GM18873 (cell line): Measurements from ENCODE around the gene ZNG1A.
"Not testable (repeated sequence)": the region's sequence is repeated elsewhere in the genome, so short reads cannot be mapped to it uniquely, and the experiment has no call there.

Source experiments
- ATAC-seq: cut with Tn5 transposase; IDR thresholded peaks from one replicate; pipeline ENCODE4 v1.9.1; 2021; ENCODE audit warnings: mild to moderate bottlenecking, moderate library complexity, moderate number of reproducible peaks; ENCODE audit not compliant: unreplicated experiment, low FRiP score

Gene ZNG1A

DNA sequence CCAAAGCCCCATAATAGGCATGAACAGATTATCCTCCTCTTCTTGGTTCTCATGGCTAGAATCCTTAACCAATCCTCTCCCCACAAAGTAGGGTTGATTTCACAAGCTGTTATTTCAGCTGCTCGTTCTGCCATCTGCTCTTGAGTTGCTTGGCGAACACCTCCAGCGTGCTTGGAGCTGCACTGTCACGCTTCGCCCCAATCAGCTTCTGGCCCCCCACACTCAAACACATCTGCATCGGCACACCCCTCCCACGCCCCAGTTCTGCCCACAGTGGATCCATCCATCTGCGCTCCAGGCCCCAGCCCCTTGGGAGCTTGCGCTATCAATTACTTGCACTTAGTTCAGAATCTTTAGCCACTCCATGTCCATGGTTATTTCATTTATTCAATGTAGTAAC, 78.4 kb downstream of the ZNG1A start:
- not testable (repeated sequence) for ATAC-seq

DNA sequence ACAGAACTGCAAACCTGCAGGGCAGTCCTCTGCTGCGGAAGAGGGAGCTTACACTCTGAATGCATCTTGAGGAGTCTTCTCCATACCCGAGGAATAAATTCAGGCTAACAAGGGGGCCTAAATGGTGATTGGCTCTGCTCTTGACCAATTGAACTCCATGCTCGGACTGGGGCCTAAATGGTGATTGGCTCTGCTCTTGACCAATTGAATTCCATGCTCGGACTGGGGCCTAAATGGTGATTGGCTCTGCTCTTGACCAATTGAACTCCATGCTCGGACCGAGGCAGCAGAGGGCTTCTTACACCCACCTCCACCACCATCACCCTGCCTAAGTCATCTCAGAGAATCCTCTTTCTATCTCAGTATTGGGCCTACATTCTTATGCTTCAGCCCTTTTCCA, 79.0 kb downstream of the ZNG1A start:
- not testable (repeated sequence) for ATAC-seq

DNA sequence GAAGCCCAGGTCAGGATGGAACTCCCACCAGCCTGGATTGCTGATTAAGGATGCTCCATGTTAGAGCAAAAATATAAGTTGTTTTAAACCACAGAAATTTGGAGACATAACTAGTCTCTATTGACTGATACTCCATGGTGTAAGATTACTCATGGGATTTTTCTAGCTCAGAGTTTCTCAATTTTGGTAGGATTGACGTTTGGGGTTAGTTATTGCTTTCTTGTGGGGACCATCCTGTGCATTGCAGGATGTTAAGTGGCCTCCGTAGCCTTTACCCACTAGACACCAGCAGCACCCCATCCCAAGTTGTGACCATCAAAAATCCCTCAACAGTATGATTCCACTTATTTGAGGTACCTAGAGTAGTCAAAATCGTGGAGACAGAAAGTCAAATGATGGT, 80.1 kb downstream of the ZNG1A start:
- not testable (repeated sequence) for ATAC-seq

DNA sequence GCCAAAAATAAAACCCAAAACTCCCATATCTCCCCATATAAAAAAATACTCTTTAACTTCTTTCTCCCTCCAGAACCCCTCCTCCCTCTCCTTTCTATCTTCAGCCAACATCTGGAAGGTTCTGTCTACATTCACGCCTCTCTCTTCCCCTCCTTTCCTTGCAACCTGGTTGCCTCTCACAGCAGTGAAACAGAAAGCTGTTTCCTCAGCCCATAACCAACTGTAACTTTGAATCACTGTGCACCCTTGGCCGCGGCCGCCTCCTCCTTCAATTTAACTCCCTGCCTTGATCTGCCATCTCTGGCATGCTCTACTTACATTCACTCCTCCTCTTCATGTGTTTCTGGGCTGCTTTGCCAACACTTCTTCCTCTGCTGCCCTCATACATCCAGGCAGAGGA, 83.9 kb downstream of the ZNG1A start:
- ATAC-seq = not testable (repeated sequence)

DNA sequence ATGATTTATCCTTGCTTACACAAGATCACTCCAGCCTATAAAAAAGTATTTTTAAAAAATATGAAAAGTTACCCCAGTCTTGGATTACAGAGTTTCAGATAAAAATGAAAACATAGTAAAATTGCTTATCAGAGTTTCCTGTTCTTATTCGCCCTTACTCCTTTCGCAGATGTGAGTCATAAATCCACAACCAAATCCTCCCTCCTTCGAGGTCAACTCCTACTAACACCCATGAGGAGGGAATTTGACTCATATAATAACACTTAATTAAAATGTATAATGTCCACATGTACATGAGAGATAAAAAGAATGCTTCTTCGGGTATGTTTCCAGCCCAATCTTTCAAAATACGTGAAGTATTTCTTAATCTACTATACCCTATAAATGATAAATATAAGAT, 84.5 kb downstream of the ZNG1A start:
- ATAC-seq = not testable (repeated sequence)

DNA sequence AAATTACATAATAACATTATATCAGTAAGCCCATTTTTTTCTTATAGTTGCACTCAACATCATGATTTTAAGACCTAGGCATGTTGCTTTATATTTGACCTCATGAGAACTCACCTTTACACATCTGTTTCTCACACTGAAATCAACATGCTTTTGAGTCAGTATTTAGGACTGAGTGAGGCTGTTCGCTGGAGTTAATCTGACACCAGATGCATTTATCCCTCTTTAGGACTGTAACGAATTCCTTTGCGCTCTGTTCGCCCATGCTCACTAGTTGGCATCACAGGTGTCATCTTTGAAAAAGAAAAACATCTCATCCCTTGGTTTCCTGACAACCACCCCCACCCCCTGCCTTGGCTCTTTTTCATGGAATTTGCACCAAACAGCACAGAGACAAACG, 84.9 kb downstream of the ZNG1A start:
- ATAC-seq = not testable (repeated sequence)

DNA sequence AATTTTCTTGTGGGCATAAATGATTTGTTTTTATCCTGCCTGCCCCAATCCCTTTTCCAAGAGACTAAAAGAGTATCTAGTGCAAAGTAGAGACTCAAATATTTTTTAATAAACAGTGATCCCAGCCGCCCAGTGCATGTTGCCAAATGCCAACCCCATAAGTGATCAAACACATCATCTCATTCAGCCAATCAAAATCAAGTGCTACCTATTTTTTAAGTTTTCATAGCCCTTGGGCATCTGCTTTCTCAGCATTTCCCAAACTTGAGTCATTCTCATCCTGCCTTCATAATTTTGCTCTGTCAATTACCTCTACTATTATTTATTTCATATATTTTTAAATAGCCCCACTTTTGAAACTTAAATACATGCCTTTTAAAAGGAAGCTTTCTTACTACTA, 88.0 kb downstream of the ZNG1A start:
- ATAC-seq = not testable (repeated sequence)

DNA sequence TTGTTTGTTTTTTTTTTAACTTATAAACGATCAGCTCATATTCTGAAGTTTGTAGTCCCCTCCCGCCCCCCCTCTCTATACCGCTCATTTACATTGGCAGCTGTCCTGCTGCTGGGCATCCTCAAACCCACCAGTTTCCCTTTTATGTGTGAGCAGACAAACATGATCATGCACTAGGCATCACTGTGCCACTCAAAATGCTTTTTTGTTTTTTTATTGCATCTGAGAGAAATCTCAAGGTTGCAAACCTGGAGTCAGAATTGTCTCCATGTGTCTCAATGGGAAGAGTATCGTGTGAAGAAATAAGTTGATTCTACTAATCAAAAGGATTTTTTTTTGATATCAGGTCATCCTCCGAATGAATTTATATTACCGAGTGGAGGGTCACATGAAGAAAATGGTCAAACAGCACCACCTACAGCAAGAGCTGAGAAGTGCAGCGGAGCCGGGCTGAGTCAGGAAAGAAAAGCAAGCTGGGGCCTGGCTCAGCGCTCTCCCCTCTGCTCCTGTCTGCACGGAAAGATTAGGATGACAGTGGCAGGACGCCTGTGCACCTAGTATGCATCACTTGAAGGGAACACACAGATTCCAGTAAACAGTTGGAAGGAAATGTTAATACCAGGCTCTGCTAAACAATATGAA, 90.3 kb downstream of the ZNG1A start:
- peak; percentile 62 for ATAC-seq

DNA sequence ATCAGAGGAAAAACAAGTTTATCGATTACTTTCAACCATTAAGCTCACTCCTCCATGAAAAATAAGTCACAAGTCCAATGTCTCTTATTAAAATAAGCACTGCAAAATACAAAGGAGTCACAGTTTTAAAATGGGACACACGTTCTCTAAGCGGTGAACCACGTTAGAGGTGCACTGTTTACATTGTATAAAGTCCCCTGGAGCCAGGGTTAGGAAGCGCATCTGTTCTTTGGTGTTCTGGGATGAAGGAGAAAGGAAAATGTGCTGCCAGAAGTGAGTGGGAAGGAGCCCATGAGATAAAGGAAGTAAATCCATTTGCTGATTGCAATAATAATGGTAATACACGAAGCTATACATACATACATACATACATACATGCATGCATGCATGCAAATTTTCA, 91.0 kb downstream of the ZNG1A start:
- not testable (repeated sequence) for ATAC-seq

DNA sequence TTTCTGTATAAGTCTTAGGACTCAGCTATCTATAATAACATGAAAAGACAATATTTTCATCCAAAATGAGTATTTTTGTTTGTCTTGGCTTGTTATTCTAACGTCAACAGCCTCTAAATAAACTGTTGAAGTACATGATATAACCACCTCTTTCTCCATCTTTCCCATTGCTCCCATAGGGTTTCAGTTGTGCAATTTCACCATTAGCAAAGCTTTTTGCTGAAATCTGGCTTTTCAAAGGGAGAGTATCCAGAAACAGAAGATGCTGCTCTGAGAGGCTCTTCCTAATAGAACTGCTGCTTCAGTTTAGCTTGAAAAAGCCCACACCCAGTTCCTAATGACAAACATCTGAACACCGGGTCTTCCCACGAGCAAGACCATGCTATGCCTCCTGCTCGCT, 91.8 kb downstream of the ZNG1A start:
- ATAC-seq = not testable (repeated sequence)

DNA sequence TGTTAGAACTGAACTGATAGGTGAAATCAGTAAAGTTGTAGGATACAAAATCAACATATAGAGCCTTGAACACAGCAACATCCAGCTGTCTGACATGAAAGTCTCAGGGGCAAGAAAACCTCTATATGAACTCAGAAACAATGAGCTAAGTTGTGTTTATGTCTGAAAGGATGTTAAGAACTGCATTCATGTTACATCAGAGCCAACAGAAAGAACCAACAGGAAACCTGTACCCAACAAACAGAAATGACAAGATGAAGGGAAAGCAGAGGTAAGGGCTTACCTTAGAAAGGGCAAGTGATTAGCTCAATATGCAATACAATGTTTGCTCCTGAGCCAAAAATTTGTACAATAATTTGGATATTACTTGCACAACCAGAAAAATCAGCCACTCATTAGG, 92.2 kb downstream of the ZNG1A start:
- not testable (repeated sequence) for ATAC-seq

DNA sequence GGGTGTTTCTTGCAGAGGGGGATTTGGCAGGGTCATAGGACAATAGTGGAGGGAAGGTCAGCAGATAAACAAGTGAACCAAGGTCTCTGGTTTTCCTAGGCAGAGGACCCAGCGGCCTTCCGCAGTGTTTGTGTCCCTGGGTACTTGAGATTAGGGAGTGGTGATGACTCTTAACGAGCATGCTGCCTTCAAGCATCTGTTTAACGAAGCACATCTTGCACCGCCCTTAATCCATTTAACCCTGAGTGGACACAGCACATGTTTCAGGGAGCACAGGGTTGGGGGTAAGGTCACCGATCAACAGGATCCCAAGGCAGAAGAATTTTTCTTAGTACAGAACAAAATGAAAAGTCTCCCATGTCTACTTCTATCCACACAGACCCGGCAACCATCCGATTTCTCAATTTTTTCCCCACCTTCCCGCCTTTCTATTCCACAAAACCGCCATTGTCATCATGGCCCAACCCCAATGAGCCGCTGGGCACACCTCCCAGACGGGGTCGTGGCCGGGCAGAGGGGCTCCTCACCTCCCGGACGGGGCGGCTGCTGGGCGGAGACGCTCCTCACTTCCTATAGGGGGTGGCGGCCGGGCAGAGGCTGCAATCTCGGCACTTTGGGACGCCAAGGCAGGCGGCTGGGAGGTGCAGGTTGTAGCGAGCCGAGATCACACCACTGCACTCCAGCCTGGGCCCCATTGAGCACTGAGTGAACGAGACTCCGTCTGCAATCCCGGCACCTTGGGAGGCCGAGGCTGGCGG, 95.7 kb downstream of the ZNG1A start:
- not testable (repeated sequence) for ATAC-seq

DNA sequence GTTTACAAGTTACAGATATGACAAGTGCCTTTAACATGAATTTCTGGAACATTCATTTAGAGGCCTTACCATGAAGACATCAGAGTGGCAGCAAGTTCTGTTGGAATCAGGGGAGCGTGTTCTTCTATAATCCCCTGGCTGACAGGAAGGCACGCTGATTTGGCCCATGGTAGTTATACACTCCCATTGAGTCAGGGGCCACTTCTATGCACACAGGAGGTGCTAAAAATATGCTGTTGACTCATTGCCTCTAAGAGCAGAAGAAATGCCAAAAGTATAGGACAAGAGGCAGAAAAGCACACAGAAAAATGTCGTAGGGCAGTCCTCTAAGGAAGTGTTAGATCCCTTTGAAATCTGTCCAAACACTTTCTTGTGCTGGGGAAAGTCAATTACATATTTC, 100.5 kb downstream of the ZNG1A start:
- not testable (repeated sequence) for ATAC-seq

DNA sequence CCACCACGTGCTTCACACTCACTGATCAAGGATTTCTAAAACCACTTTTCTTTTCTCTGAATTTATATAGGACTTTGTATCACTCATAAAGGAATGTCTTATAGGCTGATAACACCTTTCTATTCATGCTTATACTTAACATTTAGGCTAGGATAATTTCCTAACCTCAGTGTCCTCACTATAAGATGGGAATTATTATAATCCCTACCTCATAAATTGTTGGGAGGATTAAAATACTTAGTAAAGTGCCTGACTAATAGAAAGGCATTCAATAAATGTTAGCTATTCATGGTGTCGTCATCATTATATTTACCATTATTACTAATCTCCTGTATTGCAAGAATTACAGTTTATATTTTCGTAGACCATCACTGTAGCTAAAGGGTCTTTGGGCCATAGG, 102.5 kb downstream of the ZNG1A start:
- ATAC-seq = not testable (repeated sequence)

DNA sequence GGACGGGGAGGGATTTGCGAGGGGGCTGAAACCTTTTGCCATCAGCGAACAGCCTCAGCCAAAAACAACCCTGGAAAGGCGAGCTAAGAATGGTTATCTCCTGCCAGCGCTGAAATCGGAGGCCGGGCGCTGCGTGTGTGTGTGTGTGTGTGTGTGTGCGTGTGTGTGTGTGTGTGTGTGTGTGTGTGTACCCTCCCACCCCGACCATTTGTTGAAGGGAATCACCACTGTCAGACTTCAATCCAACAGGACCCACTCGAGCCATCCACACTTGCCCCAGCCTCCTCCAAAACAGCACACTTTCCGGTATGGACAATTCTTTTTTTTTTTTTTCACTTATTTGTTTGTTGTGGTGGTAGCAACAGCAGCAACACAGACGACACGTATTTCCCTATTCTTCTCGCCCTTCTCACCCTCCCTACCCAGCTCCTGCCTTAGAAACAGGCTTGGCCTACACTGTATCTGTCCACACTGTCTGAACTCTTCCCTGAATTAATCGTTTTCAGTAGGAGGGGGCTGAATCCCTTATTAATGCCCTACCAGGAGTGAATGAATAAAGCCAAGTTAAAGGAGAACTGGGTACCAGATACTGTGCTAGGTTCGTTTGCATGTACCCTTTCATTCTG, 104.8 kb downstream of the ZNG1A start:
- ATAC-seq = not testable (repeated sequence)

DNA sequence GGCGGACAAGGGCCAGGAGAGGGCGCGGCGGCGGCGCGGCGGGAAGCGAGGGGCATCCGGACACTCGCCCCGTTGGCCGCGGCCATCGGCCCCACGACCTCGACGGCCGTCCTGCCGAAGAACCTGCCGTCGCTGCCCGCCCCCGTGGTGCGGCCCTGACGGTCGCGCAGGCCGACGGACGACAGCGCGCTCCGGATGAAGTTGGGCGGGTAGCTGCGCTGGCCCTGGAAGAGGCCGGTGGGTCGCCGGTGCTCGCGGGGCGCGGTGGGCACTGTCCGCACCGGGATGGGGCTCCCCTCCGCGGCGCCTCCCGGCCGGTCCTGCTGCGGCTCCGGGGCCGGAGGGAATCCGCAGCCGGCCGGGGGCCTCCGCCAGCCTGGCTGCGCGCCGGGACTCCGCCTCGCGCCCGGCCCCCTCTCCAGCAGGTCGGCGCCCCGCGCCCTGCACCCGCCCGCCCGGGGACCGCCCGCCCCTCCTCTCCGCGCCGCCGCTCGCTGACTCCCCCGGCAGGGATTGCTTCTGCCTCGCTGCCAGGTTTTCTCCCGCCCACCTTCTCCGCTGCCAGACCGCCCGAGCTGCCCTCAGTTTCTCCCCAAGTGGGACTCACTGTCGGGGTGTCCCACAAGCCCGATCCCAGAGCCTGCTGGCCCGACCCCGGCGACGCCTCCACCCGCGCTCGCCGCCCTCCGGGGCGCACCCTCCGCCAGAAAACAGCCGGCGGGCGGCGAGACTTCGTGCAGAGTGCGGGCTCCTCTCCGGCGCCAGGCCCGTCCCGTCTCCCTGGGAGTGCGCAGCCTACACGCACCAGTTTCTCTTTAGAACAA, 105.6 kb downstream of the ZNG1A start:
- ATAC-seq = not testable (repeated sequence)
